ENCODE results near the gene RPRD1B. TPM values are rescaled to one million over a fixed set of nuclear protein-coding genes. Genes with fewer than 3 reads are reported as not detected.

The RPRD1B gene
- total and polyA plus RNA-seq, 4 donors, result 5.8 to 34.3 (median 29.4) TPM

DNA sequence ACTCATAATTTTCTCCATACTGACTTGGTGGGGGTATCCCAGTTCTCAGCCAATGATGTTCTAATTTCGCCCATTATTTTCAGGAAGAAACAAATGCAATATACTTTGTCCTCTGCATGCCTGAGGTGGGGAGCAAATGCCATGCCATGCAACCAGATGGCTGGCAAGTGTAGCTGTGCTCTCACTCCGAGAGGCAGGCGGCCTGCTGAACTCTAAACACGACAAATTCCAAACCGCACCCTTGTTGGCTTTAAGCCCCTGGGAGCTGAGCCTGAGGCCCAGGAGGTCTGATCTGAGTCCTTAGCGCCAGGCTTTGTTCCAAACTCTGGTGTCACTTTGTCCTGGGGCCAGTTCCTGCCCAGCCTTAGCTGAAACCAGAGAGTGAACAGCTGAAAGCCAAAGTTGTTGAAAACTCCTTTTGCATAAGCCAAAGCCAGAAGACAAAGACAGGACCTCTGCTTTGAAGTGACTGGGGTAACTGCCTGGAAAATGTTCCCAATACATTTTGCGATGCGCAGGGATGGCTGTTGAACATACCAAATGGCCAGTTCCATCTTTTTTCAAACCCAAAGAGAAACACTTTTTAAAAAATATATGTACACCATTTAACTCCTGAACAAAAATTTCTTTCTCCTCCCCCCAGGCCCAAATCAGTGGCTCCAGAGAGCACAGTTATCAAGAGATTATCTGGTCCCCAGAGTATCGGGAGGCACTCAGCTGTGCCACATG lies 46.5 kb upstream of the RPRD1B start (continued):
- TF ChIP-seq, protein P1, sequence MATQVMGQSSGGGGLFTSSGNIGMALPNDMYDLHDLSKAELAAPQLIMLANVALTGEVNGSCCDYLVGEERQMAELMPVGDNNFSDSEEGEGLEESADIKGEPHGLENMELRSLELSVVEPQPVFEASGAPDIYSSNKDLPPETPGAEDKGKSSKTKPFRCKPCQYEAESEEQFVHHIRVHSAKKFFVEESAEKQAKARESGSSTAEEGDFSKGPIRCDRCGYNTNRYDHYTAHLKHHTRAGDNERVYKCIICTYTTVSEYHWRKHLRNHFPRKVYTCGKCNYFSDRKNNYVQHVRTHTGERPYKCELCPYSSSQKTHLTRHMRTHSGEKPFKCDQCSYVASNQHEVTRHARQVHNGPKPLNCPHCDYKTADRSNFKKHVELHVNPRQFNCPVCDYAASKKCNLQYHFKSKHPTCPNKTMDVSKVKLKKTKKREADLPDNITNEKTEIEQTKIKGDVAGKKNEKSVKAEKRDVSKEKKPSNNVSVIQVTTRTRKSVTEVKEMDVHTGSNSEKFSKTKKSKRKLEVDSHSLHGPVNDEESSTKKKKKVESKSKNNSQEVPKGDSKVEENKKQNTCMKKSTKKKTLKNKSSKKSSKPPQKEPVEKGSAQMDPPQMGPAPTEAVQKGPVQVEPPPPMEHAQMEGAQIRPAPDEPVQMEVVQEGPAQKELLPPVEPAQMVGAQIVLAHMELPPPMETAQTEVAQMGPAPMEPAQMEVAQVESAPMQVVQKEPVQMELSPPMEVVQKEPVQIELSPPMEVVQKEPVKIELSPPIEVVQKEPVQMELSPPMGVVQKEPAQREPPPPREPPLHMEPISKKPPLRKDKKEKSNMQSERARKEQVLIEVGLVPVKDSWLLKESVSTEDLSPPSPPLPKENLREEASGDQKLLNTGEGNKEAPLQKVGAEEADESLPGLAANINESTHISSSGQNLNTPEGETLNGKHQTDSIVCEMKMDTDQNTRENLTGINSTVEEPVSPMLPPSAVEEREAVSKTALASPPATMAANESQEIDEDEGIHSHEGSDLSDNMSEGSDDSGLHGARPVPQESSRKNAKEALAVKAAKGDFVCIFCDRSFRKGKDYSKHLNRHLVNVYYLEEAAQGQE (IDR thresholded peaks at IDR 0.05), result peak; percentile 73

GRCh38 chr20:37987602-37988290 lies 45.8 kb upstream of the RPRD1B start:
- Histone ChIP-seq H3K36me3 (ENCODE audit: control insufficient read depth in 4 of 4, insufficient read depth in 3 of 4, low read depth in 1 of 4, low read length in 3 of 4) (no peaks in the 10 kb centered on the region), H3K4me1 (ENCODE audit: control insufficient read depth in 4 of 4, insufficient read depth in 4 of 4, low read length in 3 of 4) (peaks cover 16 to 80% (median 60%) of the 10 kb centered on the region in 4 donors), H3K9me3 (ENCODE audit: control insufficient read depth in 4 of 4, low read length in 3 of 4) (no peaks in the 10 kb centered on the region), H3K27me3 (ENCODE audit: control insufficient read depth in 4 of 4, insufficient read depth in 4 of 4, low read length in 3 of 4) (no peaks in the 10 kb centered on the region), H3K4me3 (ENCODE audit: low read depth in 1 of 3, low read length in 3 of 3) (no peak overlapping the region), H3K27ac (ENCODE audit: low read depth in 1 of 2, low read length in 2 of 2) (peak overlapping the region; percentile 21 to 64), H3K9ac (ENCODE audit: low read depth in 1 of 2, low read length in 2 of 2) (no peak overlapping the region)
- TF ChIP-seq SP1 (IDR thresholded peaks at IDR 0.05) (no peak), HNF4G (IDR thresholded peaks at IDR 0.05) (no peak), NR2F2 (IDR thresholded peaks at IDR 0.05) (no peak), JUND (IDR thresholded peaks at IDR 0.05) (no peak), FOXA2 (IDR thresholded peaks at IDR 0.05) (no peak), TAF1 (conservative IDR thresholded peaks at IDR 0.05) (no peak), RAD21 (IDR thresholded peaks at IDR 0.05) (no peak), RXRA (IDR thresholded peaks at IDR 0.05) (no peak)
- TF ChIP-seq, protein P1 (IDR thresholded peaks at IDR 0.05), result no peak
- WGBS, result 79% methylated on average over 12 of the region's 12 CpGs
- no peak for DNase-seq (ENCODE audit: low spot score)

DNA sequence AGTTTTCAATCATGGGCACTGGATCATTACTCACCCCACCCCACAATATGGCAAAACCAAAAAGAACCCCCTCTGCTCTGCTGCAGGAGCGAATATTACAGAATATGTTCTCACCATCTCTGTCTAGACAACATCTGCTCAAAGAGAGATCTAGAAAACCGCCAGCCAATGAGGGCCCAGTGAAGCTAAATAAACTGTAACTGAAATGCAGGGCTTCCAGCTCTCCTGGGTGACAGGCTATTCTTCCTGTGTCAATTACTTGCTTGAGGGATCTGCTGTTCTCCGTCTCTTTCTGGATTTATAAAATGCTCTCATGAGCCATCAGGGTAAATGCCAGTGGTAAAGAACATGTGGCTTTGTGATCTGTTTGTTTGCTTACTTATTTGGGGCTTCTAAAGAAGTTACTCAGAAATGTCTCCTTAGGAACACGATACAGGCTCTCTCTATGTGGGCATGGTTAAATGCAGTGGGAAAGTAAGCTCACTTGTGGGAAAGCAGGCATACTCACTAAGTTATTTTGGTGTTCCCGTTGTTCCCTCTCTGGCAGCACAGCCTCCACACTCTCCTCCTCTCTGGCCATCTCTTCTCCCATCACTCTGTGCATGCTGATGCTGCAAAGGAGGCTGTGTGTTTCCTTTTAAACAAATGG lies 45.1 kb upstream of the RPRD1B start:
- Histone ChIP-seq H3K36me3 (ENCODE audit: control insufficient read depth in 4 of 4, insufficient read depth in 3 of 4, low read depth in 1 of 4, low read length in 3 of 4) (no peaks in the 10 kb centered on the region), H3K4me3 (ENCODE audit: low read depth in 1 of 3, low read length in 3 of 3) (no peak overlapping the region), H3K9ac (ENCODE audit: low read depth in 1 of 2, low read length in 2 of 2) (no peak overlapping the region), H3K4me1 (ENCODE audit: control insufficient read depth in 4 of 4, insufficient read depth in 4 of 4, low read length in 3 of 4) (peaks cover 16 to 81% (median 61%) of the 10 kb centered on the region in 4 donors), H3K27ac (ENCODE audit: low read depth in 1 of 2, low read length in 2 of 2) (no peak overlapping the region), H3K27me3 (ENCODE audit: control insufficient read depth in 4 of 4, insufficient read depth in 4 of 4, low read length in 3 of 4) (no peaks in the 10 kb centered on the region), H3K9me3 (ENCODE audit: control insufficient read depth in 4 of 4, low read length in 3 of 4) (no peaks in the 10 kb centered on the region)
- WGBS, result 95% methylated on average over 5 of the region's 5 CpGs
- no peak for DNase-seq (ENCODE audit: low spot score)
- no peak for TF ChIP-seq FOXA1 (IDR thresholded peaks at IDR 0.05)
- TF ChIP-seq, protein P2, sequence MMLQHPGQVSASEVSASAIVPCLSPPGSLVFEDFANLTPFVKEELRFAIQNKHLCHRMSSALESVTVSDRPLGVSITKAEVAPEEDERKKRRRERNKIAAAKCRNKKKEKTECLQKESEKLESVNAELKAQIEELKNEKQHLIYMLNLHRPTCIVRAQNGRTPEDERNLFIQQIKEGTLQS (IDR thresholded peaks at IDR 0.05), result no peak
- TF ChIP-seq, protein P3, sequence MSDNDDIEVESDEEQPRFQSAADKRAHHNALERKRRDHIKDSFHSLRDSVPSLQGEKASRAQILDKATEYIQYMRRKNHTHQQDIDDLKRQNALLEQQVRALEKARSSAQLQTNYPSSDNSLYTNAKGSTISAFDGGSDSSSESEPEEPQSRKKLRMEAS (IDR thresholded peaks at IDR 0.05), result no peak
- no peak for TF ChIP-seq RAD21 (IDR thresholded peaks at IDR 0.05)
- TF ChIP-seq ZBTB33 (IDR thresholded peaks at IDR 0.05), result no peak
- no peak for TF ChIP-seq GABPA (IDR thresholded peaks at IDR 0.05 in 1 of 2, conservative IDR thresholded peaks at IDR 0.05 in 1 of 2)
- TF ChIP-seq HNF4G (IDR thresholded peaks at IDR 0.05), result no peak
- TF ChIP-seq FOXA2 (IDR thresholded peaks at IDR 0.05), result no peak
- no peak for TF ChIP-seq RXRA (IDR thresholded peaks at IDR 0.05)
